OCI-LY1 (cell line): ENCODE data around the gene MGST3.

Experiments used
- CTCF ChIP-seq: fragments of 200-600 bp; sonication (generic), shearing (Covaris generic); IDR thresholded peaks from 2 replicates; pipeline ENCODE4 v1.5.1; 2017; ENCODE audit warnings: mild to moderate bottlenecking, antibody characterized with exemption, low read length, moderate library complexity, mixed read lengths
- EZH2 ChIP-seq: fragments of 200-600 bp; sonication (generic), shearing (Covaris generic); IDR thresholded peaks from 2 replicates; pipeline ENCODE4 v1.8.0; 2017; ENCODE audit warnings: borderline replicate concordance, mixed run types, mild to moderate bottlenecking, antibody characterized with exemption, low read length, moderate library complexity, mixed read lengths

DNA sequence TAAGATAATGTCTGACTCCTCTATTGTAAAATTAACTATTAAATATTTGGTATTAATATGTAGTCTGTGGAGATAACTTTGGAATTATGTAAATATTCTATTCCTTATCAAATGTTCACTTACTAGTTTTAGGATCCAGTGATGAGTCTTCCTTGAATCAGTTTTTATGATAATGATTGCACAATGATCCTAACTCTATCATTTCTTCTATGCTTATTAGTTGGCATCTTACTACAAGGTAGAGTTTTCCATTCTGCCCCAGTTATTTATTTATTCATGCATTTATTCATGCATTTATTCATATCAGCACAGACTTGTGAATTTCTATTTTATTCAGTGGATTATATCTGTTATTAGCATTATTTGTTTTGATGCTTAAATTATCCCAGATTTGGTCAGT is 7.4 kb upstream of the MGST3 start:
- TF ChIP-seq CTCF (no peak), EZH2 (no peak)
